Activated CD4-positive, alpha-beta T cell treated with anti-CD3 and anti-CD28 coated beads, Interleukin-2, amount 10 ng/mL, durations not matched to agents 7 days and 5 days (primary cell): ENCODE measurements around the gene ERCC6L. TPM values are rescaled to one million over a fixed set of nuclear protein-coding genes. Genes with fewer than 3 reads are reported as not detected.

Experiments
- CTCF ChIA-PET: fragments of 350-600 bp; sonication (Branson Sonifier 250); formaldehyde crosslinking; loops from one replicate; lab custom pipeline; 2021; ENCODE audit warnings: antibody characterized with exemption; lab: Charles Lee
- POLR2A ChIA-PET: fragments of 350-600 bp; sonication (Branson Sonifier 250); formaldehyde crosslinking; loops from one replicate; lab custom pipeline; 2021; ENCODE audit warnings: antibody characterized with exemption; lab: Charles Lee
- DNase-seq: peaks from one replicate; pipeline ENCODE4 v3.0.0-alpha.2; 2020
- H3K27ac Mint-ChIP-seq: one replicate; pipeline ENCODE4 v1.8.0; 2021; ENCODE audit warnings: mild to moderate bottlenecking, moderate library complexity, mixed read lengths
- H3K27me3 Mint-ChIP-seq: one replicate; pipeline ENCODE4 v1.8.0; 2021; ENCODE audit warnings: mixed read lengths
- H3K36me3 Mint-ChIP-seq: one replicate; pipeline ENCODE4 v1.8.0; 2021; ENCODE audit warnings: low read depth, mixed read lengths
- H3K4me1 Mint-ChIP-seq: one replicate; pipeline ENCODE4 v1.8.0; 2021; ENCODE audit warnings: mixed read lengths
- H3K4me3 Mint-ChIP-seq: one replicate; pipeline ENCODE4 v1.8.0; 2021; ENCODE audit warnings: mild to moderate bottlenecking, moderate library complexity, mixed read lengths
- H3K9me3 Mint-ChIP-seq: one replicate; pipeline ENCODE4 v1.8.0; 2021; ENCODE audit warnings: mixed read lengths
- total RNA-seq, 2 experiments: library from RNA; stranded (reverse); gene quantifications; one replicate each; pipeline ENCODE4 v1.2.3, GENCODE V29; 2021

Gene ERCC6L, protein sequence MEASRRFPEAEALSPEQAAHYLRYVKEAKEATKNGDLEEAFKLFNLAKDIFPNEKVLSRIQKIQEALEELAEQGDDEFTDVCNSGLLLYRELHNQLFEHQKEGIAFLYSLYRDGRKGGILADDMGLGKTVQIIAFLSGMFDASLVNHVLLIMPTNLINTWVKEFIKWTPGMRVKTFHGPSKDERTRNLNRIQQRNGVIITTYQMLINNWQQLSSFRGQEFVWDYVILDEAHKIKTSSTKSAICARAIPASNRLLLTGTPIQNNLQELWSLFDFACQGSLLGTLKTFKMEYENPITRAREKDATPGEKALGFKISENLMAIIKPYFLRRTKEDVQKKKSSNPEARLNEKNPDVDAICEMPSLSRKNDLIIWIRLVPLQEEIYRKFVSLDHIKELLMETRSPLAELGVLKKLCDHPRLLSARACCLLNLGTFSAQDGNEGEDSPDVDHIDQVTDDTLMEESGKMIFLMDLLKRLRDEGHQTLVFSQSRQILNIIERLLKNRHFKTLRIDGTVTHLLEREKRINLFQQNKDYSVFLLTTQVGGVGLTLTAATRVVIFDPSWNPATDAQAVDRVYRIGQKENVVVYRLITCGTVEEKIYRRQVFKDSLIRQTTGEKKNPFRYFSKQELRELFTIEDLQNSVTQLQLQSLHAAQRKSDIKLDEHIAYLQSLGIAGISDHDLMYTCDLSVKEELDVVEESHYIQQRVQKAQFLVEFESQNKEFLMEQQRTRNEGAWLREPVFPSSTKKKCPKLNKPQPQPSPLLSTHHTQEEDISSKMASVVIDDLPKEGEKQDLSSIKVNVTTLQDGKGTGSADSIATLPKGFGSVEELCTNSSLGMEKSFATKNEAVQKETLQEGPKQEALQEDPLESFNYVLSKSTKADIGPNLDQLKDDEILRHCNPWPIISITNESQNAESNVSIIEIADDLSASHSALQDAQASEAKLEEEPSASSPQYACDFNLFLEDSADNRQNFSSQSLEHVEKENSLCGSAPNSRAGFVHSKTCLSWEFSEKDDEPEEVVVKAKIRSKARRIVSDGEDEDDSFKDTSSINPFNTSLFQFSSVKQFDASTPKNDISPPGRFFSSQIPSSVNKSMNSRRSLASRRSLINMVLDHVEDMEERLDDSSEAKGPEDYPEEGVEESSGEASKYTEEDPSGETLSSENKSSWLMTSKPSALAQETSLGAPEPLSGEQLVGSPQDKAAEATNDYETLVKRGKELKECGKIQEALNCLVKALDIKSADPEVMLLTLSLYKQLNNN
- total RNA-seq, result 10 to 100 TPM; 12.0 to 12.7 TPM

- no peaks in the 10 kb centered on the region for H3K9me3 Mint-ChIP-seq
- H3K4me3 Mint-ChIP-seq, result peak within 1 kb of the TSS; percentile 81
- peak within 1 kb of the TSS; percentile 73 for H3K27ac Mint-ChIP-seq
- H3K36me3 Mint-ChIP-seq, result peaks cover 12% of the 10 kb centered on the region
- H3K4me1 Mint-ChIP-seq, result peaks cover 24% of the 10 kb centered on the region
- CTCF ChIA-PET, result interaction anchor here (1.6 kb wide), 1 partner anchor 9 kb away, joined by 3 read pairs; no protein-coding TSS in a partner anchor
- POLR2A ChIA-PET, result interaction anchor here (0.9 kb wide), 1 partner anchor 107 kb away, joined by 7 read pairs; no protein-coding TSS in a partner anchor
- DNase-seq, result peak; percentile 87
- H3K27me3 Mint-ChIP-seq, result no peaks in the 10 kb centered on the region
These were observed at the start of gene ERCC6L for GRCh38 chrX:72238721-72239475. ERCC6L (minus strand) TSS chrX:72239027; CDS start chrX:72238911, 116 bp downstream.

DNA sequence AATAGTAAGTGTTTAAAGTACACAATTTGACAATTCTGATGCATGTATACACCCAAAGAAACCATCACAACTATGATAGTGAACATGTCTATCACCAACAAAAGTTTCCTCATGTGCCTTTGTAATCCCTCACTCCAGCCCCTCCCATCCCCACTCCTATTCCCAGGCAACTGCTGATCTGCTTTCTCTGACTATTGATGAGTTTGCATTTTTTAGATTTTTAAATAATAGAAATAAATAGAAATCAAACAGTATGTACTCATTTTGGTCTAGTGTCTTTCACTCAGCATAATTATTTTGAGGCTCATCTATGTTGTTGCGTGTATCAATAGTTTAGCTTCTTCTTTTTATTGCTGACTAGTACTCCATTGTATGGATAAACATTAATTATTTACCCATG is 43.5 kb upstream of the ERCC6L start:
- peaks cover 16% of the 10 kb centered on the region for H3K27me3 Mint-ChIP-seq
- no peak for DNase-seq
- peaks cover 8% of the 10 kb centered on the region for H3K4me1 Mint-ChIP-seq
- H3K36me3 Mint-ChIP-seq, result no peaks in the 10 kb centered on the region
- ChIA-PET CTCF (no interaction called here), POLR2A (no interaction called here)
- no peak overlapping the region for H3K27ac Mint-ChIP-seq
- H3K9me3 Mint-ChIP-seq, result no peaks in the 10 kb centered on the region
- no peak overlapping the region for H3K4me3 Mint-ChIP-seq

- ChIA-PET CTCF (interaction anchor here (1.1 to 4.9 kb wide), 3 partner anchors 13 to 18 kb away, joined by 3 to 35 read pairs (median 11); no protein-coding TSS in a partner anchor), POLR2A (no interaction called here)
- Mint-ChIP-seq H3K4me1 (peaks cover 14% of the 10 kb centered on the region), H3K36me3 (peaks cover 7% of the 10 kb centered on the region), H3K27me3 (peaks cover 16% of the 10 kb centered on the region), H3K4me3 (no peak overlapping the region), H3K9me3 (no peaks in the 10 kb centered on the region), H3K27ac (no peak overlapping the region)
- DNase-seq, result no peak
These were observed 41.6 kb upstream of the ERCC6L start for GRCh38 chrX:72280321-72280845.

GRCh38 chrX:72276478-72276953 is 37.7 kb upstream of the ERCC6L start:
- peaks cover 14% of the 10 kb centered on the region for H3K27me3 Mint-ChIP-seq
- peak overlapping the region; percentile 88 for H3K27ac Mint-ChIP-seq
- no peaks in the 10 kb centered on the region for H3K9me3 Mint-ChIP-seq
- POLR2A ChIA-PET, result interaction anchor here (0.6 kb wide), 1 partner anchor 358 kb away, joined by 6 read pairs; no protein-coding TSS in a partner anchor
- peaks cover 51% of the 10 kb centered on the region for H3K4me1 Mint-ChIP-seq
- peaks cover 41% of the 10 kb centered on the region for H3K36me3 Mint-ChIP-seq
- CTCF ChIA-PET, result interaction anchor here (0.6 to 4.9 kb wide), 19 partner anchors 9 to 377 kb away, joined by 3 to 35 read pairs (median 4); partner anchors contain the start of genes PIN4 and RTL5
- peak overlapping the region; percentile 81 for H3K4me3 Mint-ChIP-seq
- DNase-seq, result no peak

DNA sequence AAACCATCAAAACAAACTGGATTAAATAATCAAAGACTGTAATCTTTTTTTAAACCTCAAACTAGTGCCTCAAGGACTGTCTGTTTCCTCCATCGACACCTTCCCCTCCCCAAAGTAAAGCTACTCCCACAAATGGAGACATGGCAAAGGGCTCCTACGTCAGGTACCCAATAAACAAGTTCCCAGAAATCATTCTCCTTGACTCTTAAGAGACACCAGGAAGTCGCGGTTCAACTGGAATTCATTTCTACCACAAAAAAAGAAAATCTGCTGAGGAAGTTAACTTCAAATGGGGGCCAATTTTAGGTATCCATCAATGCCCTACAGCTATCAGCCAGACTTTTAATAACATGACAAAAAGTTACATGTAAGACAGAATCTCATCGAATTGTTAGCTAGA is 35.7 kb upstream of the ERCC6L start:
- no peak for DNase-seq
- peaks cover 5% of the 10 kb centered on the region for H3K27me3 Mint-ChIP-seq
- H3K27ac Mint-ChIP-seq, result peak overlapping the region; percentile 72
- H3K36me3 Mint-ChIP-seq, result peaks cover 46% of the 10 kb centered on the region
- ChIA-PET CTCF (no interaction called here), POLR2A (no interaction called here)
- H3K4me1 Mint-ChIP-seq, result peaks cover 55% of the 10 kb centered on the region
- peak overlapping the region; percentile 81 for H3K4me3 Mint-ChIP-seq
- H3K9me3 Mint-ChIP-seq, result no peaks in the 10 kb centered on the region

DNA sequence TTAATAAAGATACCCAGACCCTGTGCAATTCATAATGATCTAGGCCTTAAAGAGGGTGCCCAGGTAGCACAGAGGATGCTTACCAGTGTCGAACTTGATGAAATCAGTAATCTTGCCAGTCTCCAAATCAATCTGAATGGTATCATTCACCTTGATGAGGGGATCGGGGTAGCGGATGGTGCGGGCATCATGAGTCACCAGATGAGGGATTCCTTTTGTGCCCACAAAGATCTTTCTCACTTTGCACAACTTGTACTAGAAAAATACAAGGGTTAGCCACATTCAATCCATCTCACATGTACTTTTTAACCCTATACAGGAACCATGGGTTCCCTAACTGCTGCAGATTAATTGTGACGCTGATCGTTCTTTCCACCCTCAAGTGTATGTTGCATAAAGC is 34.9 kb upstream of the ERCC6L start:
- DNase-seq, result no peak
- CTCF ChIA-PET, result no interaction called here
- H3K4me1 Mint-ChIP-seq, result peaks cover 55% of the 10 kb centered on the region
- H3K4me3 Mint-ChIP-seq, result peak overlapping the region; percentile 81
- no peaks in the 10 kb centered on the region for H3K9me3 Mint-ChIP-seq
- H3K27me3 Mint-ChIP-seq, result no peaks in the 10 kb centered on the region
- H3K36me3 Mint-ChIP-seq, result peaks cover 46% of the 10 kb centered on the region
- POLR2A ChIA-PET, result no interaction called here
- no peak overlapping the region for H3K27ac Mint-ChIP-seq

DNA sequence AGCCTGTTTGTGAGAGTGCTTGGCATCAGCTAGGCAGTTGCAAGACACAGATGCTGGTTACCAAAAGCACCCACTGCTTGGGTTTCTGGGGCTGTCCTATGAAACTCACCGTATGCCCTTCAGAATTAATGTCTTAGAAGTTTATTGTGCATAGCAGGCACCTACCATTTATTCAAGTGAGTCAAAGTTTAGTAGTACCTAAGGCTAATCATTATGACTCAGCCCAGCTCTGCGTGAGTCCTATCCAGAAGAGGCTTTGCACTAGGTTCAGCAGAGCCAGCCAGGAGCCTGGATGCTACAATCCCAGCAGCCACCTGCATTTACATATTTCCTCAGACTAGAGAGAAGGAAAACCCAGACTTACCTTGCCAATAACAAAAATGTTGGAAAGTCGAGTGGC is 34.0 kb upstream of the ERCC6L start:
- Mint-ChIP-seq H3K36me3 (peaks cover 48% of the 10 kb centered on the region), H3K4me3 (no peak overlapping the region), H3K27ac (no peak overlapping the region), H3K27me3 (no peaks in the 10 kb centered on the region), H3K9me3 (no peaks in the 10 kb centered on the region), H3K4me1 (peaks cover 53% of the 10 kb centered on the region)
- ChIA-PET CTCF (no interaction called here), POLR2A (no interaction called here)
- no peak for DNase-seq

DNA sequence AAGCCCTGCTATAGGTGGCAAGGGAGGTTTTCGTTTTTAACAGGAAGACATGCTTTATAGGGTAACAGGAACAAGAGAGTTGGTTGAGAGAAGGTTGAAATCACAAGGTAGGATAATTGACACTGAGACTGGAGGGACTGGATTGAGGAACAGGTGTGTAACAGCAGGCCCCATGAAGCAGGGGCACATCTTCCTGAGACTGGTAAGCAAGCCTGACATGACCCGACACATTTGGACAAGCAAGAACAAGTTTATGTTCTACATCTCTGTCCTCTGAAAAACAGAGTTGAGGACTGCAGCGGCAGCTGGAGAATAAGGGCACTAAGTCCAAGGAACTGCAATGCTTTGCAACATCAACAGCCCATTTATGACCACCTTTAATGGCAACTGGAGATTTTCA is 33.0 kb upstream of the ERCC6L start:
- H3K27me3 Mint-ChIP-seq, result no peaks in the 10 kb centered on the region
- H3K4me1 Mint-ChIP-seq, result peaks cover 50% of the 10 kb centered on the region
- no peaks in the 10 kb centered on the region for H3K9me3 Mint-ChIP-seq
- H3K27ac Mint-ChIP-seq, result peak overlapping the region; percentile 68
- CTCF ChIA-PET, result no interaction called here
- no peak overlapping the region for H3K4me3 Mint-ChIP-seq
- POLR2A ChIA-PET, result no interaction called here
- peaks cover 51% of the 10 kb centered on the region for H3K36me3 Mint-ChIP-seq
- no peak for DNase-seq

DNA sequence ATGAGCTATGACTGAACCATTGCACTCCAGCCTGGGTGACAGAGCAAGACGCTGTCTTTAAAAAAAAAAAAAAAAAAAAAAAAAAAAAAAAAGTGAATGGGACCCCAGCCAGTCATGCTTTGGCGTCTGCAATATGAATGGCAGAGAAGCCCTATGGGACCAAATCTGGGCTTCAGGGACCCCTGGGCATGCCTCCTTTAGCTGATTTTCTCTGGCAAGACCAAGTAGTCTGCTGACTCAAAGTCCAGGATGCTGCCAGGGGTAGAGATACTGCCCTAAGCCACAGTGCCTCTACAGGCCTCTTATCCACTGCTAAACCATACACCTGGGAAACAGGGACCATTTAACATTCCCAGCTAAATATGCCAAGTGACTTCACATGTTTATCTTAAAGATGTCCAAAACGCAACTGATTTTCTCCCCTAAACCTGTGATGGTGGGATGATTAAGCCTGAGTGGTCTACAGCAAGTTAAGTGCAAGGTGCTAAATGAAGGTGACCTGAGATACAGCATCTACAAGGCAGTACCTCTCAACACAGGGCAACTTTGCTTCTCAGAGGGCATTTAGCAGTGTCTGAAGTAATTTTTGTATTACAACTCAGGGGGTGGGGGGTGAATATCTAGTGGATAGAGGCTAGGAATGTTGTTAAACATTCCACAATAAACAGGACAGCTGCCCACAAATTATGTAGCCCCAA is 32.4 kb upstream of the ERCC6L start:
- H3K27ac Mint-ChIP-seq, result peak overlapping the region; percentile 68
- CTCF ChIA-PET, result no interaction called here
- POLR2A ChIA-PET, result no interaction called here
- peaks cover 51% of the 10 kb centered on the region for H3K36me3 Mint-ChIP-seq
- H3K4me3 Mint-ChIP-seq, result no peak overlapping the region
- DNase-seq, result no peak
- H3K4me1 Mint-ChIP-seq, result peaks cover 50% of the 10 kb centered on the region
- H3K27me3 Mint-ChIP-seq, result no peaks in the 10 kb centered on the region
- H3K9me3 Mint-ChIP-seq, result no peaks in the 10 kb centered on the region

GRCh38 chrX:72270316-72270866 is 31.6 kb upstream of the ERCC6L start:
- no peaks in the 10 kb centered on the region for H3K9me3 Mint-ChIP-seq
- DNase-seq, result no peak
- H3K27ac Mint-ChIP-seq, result no peak overlapping the region
- ChIA-PET POLR2A (no interaction called here), CTCF (interaction anchor here (1.1 kb wide), 1 partner anchor 13 kb away, joined by 3 read pairs; no protein-coding TSS in a partner anchor)
- peaks cover 44% of the 10 kb centered on the region for H3K36me3 Mint-ChIP-seq
- H3K4me3 Mint-ChIP-seq, result no peak overlapping the region
- no peaks in the 10 kb centered on the region for H3K27me3 Mint-ChIP-seq
- peaks cover 45% of the 10 kb centered on the region for H3K4me1 Mint-ChIP-seq
